GM12865 (cell line): ENCODE measurements around the gene SPECC1.

Experiments
- DNase-seq: peaks from one replicate; pipeline ENCODE4 v3.0.0; 2010; ENCODE audit warnings: low read depth
- H3K4me3 ChIP-seq: 2 replicates; pipeline ENCODE4 v1.5.1; 2011; ENCODE audit warnings: mild to moderate bottlenecking, low read depth, low read length, control low read depth
- TF ChIP-seq, protein P1 (sequence below): IDR thresholded peaks from 2 replicates; pipeline ENCODE4 v1.5.1; 2011; ENCODE audit warnings: low read length, control low read depth, low read depth, inconsistent platforms; ENCODE audit not compliant: insufficient read depth; ENCODE audit errors: missing control alignments

Gene SPECC1

DNA sequence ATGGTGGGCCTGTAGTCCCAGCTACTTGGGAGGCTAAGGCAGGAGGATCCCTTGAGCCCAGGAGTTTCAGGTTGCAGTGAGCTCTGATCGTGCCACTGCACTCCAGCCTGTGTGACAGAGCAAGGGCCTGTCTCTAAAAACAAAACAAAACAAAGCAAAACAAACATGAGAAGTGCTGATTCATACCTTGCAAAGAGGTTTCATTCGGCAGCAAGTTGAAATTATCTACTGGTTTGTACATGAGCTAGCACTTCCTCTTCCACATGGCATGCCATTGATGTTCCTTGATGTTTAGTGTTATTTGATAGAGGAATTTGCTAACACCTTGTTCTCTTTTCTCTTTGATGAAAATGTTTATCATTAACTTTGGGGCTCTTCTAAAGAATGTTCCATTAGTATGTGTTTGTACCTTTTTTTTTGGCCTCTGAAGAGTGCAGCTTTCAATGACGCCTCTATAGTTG lies 50.6 kb downstream of the SPECC1 start:
- TF ChIP-seq, protein P1, sequence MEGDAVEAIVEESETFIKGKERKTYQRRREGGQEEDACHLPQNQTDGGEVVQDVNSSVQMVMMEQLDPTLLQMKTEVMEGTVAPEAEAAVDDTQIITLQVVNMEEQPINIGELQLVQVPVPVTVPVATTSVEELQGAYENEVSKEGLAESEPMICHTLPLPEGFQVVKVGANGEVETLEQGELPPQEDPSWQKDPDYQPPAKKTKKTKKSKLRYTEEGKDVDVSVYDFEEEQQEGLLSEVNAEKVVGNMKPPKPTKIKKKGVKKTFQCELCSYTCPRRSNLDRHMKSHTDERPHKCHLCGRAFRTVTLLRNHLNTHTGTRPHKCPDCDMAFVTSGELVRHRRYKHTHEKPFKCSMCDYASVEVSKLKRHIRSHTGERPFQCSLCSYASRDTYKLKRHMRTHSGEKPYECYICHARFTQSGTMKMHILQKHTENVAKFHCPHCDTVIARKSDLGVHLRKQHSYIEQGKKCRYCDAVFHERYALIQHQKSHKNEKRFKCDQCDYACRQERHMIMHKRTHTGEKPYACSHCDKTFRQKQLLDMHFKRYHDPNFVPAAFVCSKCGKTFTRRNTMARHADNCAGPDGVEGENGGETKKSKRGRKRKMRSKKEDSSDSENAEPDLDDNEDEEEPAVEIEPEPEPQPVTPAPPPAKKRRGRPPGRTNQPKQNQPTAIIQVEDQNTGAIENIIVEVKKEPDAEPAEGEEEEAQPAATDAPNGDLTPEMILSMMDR, result no peak
- DNase-seq, result peak; percentile 83
- no peak overlapping the region for H3K4me3 ChIP-seq

DNA sequence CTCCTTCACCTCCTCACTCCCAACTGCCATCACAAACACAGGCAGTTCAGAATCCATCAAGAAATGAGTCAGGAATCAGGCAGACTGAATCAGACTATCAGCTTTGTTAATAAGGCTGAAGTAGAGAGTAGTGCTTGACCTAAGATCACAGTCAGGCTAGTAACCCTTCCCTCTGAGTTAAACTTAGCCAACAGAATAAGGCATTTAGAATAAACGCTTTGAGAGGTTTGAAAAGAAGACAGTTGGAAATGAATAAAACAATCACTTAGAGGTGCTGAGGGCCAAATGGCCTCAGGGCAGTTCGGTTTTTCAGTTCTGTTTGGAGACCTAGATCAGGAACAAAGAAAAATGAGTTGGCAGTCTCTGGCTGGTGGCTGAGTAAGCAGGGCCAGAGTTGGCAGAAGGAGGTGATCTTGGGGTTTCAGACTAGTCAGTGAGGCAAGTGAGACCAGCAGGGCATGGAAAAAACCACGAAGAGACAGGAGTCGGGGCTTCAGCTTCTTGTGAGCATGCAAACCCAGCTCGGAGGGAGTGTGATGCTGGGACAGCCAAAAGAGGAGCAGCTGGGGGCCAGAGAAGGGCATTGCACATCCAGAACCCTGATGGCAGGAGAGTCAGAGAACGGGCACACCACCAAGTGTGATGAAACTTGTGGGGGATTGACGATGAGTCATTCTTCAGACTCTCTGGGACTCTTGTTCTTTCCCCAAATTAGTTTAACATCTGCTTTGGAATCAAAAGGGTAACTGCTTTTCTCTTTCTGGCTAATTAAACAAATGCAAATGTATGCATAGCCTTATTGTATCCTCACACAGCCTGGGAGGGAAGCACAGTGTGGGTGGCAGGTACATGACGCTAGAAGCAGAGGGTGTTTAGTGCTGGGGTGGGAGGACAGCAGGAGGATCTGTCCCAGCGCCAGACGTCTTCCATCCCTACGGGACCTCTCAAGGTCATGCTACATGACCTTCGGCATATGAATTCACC lies 54.8 kb downstream of the SPECC1 start:
- peak; percentile 78 for DNase-seq
- TF ChIP-seq, protein P1, result no peak
- peak overlapping the region; percentile 26 for H3K4me3 ChIP-seq

DNA sequence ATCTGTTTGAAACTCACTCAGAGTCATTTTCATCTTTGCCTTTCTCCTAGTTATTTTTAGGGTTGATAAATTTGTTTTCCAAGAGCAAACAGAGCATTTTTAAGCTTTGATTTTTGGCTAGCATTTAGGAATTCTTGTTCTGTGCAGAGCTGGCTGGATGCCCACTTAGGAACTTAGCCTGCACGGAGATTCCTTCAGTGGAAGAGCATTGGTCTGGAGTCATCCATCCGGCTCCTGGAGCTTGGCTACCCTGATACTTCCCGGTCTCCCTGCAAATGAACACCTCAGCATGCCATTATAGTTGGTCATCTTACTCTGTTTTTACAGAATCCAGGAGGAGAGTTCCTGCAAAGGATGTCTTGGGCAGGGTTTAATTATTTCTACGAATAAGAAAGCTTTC lies 57.1 kb downstream of the SPECC1 start:
- no peak overlapping the region for H3K4me3 ChIP-seq
- no peak for DNase-seq
- TF ChIP-seq, protein P1, result no peak

DNA sequence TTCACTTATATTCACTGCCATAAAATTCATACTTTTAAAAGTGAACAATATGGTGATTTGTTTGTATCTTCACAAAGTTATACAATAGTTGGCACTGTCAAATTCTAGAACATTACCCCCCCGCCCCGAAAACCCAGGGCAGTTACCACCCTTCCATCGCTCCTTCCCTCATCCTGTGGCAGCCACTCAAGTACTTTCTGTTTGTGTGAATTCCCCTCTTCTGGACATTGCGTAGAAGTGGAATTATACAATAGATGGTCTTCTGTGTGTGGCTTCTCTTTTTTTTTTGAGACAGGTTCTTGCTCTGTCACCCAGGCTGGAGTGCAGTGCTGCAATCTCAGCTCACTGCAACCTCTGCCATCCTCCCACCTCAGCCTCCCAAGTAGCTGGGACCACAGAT lies 58.6 kb downstream of the SPECC1 start:
- TF ChIP-seq, protein P1, result no peak
- H3K4me3 ChIP-seq, result no peak overlapping the region
- DNase-seq, result no peak

DNA sequence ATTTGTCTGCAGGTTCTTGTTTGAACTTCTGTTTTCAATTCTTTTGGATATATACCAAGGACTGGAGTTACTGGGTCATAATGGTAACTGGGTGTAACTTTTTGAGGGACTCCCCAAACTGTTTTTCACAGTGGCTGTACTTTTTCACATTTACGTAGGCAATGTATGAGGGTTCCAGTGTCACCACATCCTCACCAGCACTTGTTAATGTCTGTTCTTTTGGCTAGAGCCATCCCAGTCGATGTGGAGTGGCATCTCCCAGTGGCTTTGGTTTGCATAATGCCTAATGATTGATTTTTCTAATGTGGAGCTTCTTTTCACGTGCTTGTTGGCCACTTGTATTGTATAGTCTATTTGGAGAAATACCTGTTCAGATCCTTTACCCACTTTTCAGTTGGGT lies 59.3 kb downstream of the SPECC1 start:
- no peak overlapping the region for H3K4me3 ChIP-seq
- TF ChIP-seq, protein P1, result no peak

DNA sequence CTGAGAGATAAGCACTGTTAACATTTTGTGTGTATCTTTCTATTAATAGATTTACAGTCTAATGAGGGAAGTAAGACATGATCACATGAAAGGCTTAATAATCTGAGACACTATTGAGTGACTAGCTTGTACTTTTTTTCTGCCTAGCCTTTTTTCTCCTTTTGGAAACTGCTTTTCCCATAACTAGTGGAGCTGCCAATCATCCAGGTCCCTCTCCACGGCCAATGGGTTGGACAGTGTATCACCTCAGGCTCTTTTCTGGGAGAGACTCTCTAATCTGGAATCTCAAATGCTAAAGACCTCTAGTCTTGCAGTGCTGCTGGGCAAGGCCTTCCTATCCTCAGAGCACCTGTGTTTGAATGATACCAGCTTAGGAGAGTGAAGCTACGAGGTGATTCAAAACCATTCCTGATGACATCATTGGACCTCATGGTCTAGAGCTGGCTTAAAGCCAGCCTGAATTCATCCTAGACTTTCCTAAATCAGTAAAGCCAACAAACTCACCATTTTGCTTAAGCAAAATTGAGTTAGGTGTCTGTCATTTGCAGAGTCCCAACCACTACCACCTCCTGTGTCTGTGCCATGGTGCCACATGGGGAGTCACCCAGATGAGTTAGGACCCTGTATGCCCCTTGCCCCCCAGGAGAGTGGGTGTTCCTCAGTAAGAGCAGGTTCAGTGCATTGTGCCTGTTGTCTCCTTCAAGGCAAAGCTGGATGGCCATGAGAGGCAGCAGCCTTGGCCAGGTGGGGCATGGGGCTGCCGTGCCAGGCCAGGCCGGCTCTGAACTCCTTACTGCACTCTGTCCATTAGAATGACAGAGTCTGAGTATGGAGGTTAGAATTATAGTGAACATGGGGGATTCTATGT lies 62.9 kb downstream of the SPECC1 start:
- TF ChIP-seq, protein P1, result no peak
- DNase-seq, result no peak
- H3K4me3 ChIP-seq, result no peak overlapping the region

More for the DNA sequence above, 59.3 kb downstream of the SPECC1 start:
- no peak for DNase-seq
